GM12878 (cell line): ENCODE results near the gene IFNL2.

Source experiments
- BRCA1 ChIP-seq: IDR thresholded peaks from 2 replicates; pipeline ENCODE4 v1.6.1; 2011; ENCODE audit warnings: low read depth, low read length, improper control_type of control experiment
- CTCF ChIP-seq, 3 experiments: IDR thresholded peaks in 2 of 3; conservative IDR thresholded peaks in 1 of 3; 2 replicates each; pipeline ENCODE4 v1.5.1; 2011; ENCODE audit warnings: low read depth in 3 of 3, low read length in 3 of 3, mild to moderate bottlenecking in 3 of 3, control low read depth in 2 of 3, moderate library complexity in 2 of 3, inconsistent platforms in 1 of 3, mixed read lengths in 1 of 3; ENCODE audit not compliant: control insufficient read depth in 2 of 3, insufficient read depth in 1 of 3; ENCODE audit errors: extremely low read depth in 1 of 3
- IRF3 ChIP-seq: fragments of 450-650 bp; IDR thresholded peaks from 2 replicates; pipeline ENCODE4 v1.6.1; 2014; ENCODE audit warnings: mild to moderate bottlenecking
- IRF4 ChIP-seq: IDR thresholded peaks from 2 replicates; pipeline ENCODE4 v1.6.1; 2011; ENCODE audit warnings: low read depth, low read length
- NR2F1 ChIP-seq: fragments of 450-650 bp; conservative IDR thresholded peaks from 2 replicates; pipeline ENCODE4 v1.6.1; 2017; ENCODE audit warnings: mild to moderate bottlenecking
- POLR2AphosphoS5 ChIP-seq: IDR thresholded peaks from 2 replicates; pipeline ENCODE4 v1.6.1; 2011; ENCODE audit warnings: mild to moderate bottlenecking, low read length, inconsistent platforms
- SMARCA5 ChIP-seq: fragments of 450-650 bp; IDR thresholded peaks from 2 replicates; pipeline ENCODE4 v1.6.1; 2017; ENCODE audit warnings: mild to moderate bottlenecking
- SUZ12 ChIP-seq: fragments of 200-600 bp; sonication (generic); IDR thresholded peaks from one replicate; pipeline ENCODE4 v1.6.1; 2018; ENCODE audit warnings: antibody characterized with exemption, mild to moderate bottlenecking; ENCODE audit not compliant: unreplicated experiment
- TARDBP ChIP-seq: IDR thresholded peaks from 2 replicates; pipeline ENCODE4 v1.6.1; 2016; ENCODE audit warnings: borderline replicate concordance
- ZBED1 ChIP-seq: IDR thresholded peaks from 2 replicates; pipeline ENCODE4 v1.6.1; 2016; ENCODE audit warnings: borderline replicate concordance
- ZNF274 ChIP-seq: IDR thresholded peaks from one replicate; pipeline ENCODE4 v1.8.0; 2011; ENCODE audit not compliant: insufficient read length, insufficient read depth

GRCh38 chr19:39270036-39270871, 2.1 kb downstream of the IFNL2 start:
- TF ChIP-seq ZBED1 (no peak), CTCF (IDR thresholded peaks at IDR 0.05 in 2 of 3, conservative IDR thresholded peaks at IDR 0.05 in 1 of 3; ENCODE audit: control insufficient read depth in 2 of 3, extremely low read depth in 1 of 3, insufficient read depth in 1 of 3, low read depth in 3 of 3, low read length in 3 of 3) (no peak), POLR2AphosphoS5 (no peak), NR2F1 (no peak), IRF3 (no peak), BRCA1 (no peak), TARDBP (no peak), SMARCA5 (no peak), IRF4 (no peak), SUZ12 (no peak), ZNF274 (no peak)
